HUDEP-2 (cell line): ENCODE data around the gene NUP188.

Experiments
- DNase-seq, 76 experiments: peaks; one replicate each; lab custom pipeline; 2025; ENCODE audit not compliant: unreplicated experiment in 76 of 76; lab: John Stamatoyannopoulos, UW

Gene NUP188

DNA sequence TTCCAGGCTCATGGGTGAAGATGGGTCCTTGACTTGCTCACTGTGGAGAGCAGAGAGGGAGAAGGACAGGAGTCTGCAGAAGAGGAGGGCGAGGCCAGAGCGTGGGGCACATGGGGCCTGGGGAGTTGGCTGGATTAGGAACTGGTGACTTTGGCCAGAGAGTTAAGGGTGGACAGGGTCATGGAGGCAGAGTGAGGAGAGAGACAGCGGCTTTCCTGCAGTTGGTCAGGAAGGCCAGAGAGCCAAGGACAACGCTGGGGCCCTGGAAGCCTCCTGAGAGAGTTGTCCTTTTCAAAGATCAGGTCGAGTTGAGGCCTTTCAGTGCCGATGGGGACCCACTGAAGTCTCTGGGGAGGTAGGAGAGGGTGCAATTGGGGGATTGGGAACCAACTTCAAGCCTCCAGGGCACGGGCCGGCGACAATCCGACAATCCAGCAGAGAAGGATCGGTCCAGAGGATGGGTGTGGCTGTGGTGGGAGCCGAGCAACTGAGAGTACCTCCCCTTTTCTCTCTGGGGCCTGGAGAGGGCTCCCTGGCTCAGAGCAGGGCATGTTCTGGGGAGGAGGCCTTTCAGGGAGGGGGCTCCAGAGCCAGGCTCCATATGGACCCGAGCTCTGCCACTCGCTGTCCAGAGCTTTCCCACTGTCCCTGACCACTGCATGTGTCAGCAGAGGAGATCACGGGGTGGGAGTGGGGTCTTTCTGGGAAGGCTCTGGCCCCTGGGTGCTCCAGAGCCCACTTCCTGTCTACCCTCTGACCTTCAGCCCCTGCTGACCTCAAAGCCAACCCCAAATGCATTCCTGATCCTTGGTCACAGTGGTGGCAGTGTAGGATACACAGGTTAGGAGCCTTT lies 34.2 kb upstream of the NUP188 start:
- DNase-seq = no peak

DNA sequence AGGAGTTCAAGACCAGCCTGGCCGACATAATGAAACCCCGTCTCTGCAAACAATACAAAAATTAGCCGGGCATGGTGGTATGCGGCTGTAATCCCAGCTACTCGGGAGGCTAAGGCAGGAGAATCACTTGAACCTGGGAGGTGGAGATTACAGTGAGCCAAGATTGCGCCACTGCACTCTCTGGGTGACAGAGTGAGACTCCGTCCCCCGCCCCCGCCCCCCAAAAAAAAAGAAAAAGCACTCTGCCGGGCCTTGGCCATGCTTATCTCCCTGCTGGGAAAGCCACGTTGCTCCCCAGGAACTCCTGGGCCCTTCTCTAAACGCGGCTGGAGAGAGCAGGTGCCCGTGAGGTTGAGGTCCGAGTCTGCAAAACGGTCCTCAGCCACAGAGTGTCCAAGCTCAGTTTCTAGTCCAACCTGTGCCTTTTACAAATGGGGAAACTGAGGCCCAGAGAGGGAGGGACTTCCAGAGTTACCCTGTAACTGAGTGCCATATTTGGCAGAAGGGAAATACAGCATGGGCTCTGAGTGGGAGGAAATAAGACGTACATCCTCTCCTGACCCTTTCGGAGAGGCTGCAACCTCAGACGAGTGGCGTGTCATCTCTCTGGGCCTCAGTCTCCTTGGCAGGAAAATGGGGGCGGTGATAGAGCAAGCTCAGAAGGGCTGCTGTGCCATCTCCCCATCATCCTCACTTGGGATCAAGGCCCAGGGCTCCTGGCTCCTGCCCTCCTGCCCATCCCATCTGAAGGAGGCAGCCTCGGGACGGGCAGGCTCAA lies 33.3 kb upstream of the NUP188 start:
- DNase-seq = no peak

DNA sequence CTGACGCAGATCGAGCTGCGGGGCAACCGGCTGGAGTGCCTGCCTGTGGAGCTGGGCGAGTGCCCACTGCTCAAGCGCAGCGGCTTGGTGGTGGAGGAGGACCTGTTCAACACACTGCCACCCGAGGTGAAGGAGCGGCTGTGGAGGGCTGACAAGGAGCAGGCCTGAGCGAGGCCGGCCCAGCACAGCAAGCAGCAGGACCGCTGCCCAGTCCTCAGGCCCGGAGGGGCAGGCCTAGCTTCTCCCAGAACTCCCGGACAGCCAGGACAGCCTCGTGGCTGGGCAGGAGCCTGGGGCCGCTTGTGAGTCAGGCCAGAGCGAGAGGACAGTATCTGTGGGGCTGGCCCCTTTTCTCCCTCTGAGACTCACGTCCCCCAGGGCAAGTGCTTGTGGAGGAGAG lies 31.3 kb upstream of the NUP188 start:
- DNase-seq = no peak

DNA sequence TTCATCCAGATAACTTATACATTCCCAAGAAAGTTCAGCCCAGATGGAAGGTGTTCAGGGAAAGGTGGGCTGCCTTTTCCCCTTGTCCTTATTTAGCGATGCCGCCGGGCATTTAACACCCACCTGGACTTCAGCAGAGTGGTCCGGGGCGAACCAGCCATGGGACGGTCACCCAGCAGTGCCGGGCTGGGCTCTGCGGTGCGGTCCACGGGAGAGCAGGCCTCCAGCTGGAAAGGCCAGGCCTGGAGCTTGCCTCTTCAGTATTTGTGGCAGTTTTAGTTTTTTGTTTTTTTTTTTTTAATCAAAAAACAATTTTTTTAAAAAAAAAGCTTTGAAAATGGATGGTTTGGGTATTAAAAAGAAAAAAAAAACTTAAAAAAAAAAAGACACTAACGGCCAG lies 30.8 kb upstream of the NUP188 start:
- no peak for DNase-seq

DNA sequence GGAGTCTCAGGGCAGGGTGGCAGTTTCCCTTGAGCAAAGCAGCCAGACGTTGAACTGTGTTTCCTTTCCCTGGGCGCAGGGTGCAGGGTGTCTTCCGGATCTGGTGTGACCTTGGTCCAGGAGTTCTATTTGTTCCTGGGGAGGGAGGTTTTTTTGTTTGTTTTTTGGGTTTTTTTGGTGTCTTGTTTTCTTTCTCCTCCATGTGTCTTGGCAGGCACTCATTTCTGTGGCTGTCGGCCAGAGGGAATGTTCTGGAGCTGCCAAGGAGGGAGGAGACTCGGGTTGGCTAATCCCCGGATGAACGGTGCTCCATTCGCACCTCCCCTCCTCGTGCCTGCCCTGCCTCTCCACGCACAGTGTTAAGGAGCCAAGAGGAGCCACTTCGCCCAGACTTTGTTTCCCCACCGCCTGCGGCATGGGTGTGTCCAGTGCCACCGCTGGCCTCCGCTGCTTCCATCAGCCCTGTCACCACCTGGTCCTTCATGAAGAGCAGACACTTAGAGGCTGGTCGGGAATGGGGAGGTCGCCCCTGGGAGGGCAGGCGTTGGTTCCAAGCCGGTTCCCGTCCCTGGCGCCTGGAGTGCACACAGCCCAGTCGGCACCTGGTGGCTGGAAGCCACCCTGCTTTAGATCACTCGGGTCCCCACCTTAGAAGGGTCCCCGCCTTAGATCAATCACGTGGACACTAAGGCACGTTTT lies 30.2 kb upstream of the NUP188 start:
- DNase-seq = no peak

DNA sequence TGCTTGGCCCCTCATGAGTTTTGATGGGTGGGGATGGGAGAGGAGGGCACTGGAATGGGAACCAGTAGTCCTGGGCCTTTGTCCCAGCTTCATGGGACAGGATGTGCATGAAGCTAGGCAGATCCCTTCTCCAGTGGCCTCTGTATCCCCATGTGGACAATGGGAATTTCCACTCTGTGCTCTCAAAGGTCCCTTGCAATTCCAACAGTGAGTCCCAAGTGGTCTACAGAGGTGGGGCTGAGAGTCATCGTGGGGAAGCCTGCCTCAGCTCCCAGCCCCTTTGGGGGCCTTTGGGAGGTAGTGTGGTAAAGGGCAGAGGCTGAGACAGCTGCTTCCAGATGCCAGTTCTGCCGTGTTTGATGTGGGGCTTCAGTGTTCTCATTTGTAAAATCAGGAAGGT lies 28.6 kb upstream of the NUP188 start:
- DNase-seq = no peak

DNA sequence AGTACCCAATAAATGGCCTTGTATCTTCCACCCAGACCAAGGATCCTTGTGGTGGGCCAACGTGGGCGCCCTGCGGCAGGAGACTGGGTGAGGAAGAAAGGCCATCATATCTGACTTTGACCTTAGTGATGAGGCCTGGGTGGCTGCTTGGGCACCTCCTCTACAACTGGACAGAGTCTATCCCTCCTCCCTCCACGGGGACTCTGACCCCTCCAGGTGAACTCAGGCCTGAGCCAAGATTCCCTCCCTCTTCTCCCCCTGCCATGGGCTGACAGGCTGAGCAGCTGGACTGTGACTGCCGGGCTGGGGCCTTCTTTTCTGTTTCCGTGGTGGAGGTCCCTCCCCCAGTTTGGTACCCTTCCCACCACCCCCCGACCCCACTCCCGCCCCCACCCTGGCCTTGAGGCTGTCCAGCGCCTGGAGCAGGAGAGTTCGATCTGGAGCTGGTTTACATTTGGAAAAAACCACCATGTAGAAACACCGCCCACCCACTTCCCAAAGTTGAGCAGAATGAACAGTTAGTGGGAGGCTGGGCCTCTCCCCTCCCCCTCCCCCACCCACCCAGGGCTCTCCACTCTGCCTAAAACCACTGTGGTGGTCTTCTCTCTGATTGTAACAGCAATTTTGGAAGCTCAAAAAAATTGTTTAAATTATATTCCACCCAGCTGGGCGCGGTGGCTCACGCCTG lies 28.0 kb upstream of the NUP188 start:
- no peak for DNase-seq

DNA sequence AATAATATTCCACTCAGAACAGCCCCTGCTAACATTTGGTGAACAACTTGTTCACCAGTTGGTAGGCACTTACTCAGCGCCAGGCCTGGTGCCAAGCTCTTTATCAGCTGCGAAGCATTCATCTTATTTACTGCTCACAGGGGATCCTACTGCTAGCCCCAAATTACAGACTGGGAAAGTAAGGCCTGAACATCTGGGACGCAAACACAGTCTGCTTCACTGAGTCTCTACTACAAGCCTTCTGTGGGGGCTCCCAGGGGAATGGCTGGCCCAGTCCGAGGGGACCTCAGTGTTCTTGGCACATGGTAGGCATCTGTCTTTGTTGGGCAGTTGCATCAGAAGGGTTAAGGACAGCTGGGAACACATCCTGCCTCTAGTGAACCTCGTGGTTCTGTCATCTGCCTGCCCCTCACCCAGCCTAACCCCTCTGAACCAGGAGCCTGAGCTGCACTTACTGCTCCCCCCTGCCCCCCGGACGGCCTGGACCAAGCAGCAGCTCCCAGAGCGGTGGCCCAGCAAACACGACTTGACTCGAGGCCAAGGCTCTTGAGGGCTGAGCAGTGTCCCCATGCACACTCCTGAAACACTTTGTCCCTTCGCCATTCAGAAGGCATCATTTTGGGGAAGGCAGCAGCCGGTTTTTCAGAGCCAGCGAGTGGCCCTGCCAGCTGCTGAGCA lies 27.0 kb upstream of the NUP188 start, which contains the start of gene PHYHD1:
PHYHD1 (plus strand) TSS at position 602 of the 678 bp plus-strand sequence. CDS start 1,342 bp downstream, outside the sequence.
- DNase-seq = peak in 74 of 76 experiments; percentile 40 to 91 (median 78)

DNA sequence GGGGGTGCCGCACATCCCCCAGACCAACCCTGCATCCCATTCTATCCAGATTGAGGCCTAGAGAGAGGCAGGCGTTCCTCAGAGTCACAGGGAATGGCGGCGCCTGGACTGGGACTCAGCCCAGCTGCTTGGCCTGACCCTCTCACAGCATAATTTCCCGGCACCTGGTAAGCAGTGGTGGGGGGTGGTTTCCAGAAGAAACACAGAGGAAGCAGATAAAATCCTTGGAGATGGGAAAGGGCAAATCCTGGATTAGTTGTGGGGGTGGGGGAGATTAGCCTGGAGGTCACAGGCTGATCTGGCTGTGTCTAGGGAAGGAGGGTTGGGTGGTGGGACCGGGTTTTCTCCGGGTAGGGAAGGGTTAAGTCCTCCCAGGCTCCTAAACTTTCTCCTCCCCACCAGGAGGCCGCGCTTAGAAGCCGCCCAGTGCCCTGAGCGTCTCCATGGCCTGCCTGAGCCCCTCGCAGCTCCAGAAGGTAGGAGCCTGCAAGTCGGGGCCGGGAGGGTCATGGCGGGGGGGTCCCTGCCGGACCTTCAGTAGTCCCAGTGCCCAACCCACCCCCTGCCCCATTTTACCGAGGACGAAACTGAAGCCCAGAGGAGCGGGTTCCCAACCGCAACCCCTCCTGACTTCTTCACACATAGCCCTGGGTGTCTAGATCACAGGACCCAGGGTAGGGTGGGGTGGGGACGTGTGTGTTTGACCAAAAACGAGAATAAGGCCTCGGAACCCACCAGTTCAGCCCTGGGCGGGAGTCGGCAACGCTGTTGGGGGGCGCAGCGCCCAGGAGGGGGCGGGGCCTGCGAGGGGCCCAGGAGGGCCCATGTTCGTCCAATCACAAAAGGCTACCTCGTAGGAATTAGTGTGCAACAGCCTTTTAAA lies 25.4 kb upstream of the NUP188 start:
- no peak for DNase-seq

DNA sequence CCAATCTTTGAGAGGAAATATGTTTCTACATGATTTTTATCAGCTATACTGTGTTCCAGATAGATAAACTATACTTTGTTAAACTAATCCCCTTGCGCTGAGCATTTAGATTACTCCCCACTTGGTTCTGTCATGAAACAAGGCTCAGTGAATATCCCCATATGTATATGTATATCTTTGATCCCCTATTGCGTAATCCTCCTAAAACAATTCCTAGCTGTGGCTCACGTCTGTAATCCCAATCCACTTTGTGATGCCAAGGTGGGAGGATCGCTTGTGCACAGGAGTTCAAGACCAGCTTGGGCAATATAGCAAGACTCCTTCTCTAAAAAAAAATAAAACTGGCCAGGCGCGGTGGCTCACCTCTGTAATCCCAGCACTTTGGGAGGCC lies 24.0 kb upstream of the NUP188 start:
- no peak for DNase-seq

DNA sequence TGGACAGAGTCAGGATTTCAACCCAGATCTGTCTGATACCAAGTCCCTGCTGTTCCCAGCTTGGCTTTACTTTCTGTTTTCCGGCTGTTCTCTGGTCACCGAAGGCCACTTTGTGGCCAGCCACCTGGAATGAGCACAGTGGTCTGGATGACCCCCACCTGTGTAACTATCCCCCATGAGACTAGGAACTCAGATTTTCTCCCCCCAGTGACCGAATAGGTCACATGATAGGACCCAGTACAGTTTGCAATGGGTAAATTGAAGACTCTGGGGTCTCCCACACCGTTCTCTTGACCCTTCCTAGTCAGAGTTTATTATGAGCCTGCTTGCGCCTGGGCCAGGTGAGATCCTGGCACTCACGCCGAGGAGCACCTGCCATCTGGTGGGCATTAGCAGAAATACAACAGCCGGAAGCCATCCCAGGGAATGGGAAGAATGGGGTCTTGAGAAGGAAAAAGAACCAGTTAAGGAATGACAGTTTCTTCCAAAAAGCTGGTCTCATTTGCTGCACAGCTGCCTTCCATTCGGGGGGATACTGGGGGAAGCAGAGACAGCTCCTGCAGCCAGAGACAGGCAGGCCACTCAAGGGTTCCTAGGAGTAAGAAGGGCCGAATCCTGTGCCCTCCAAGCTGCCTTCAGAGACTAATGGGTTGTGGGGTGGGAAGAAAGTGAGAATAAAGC lies 19.6 kb upstream of the NUP188 start:
- DNase-seq = peak in 36 of 76 experiments; percentile 4 to 48 (median 23)

DNA sequence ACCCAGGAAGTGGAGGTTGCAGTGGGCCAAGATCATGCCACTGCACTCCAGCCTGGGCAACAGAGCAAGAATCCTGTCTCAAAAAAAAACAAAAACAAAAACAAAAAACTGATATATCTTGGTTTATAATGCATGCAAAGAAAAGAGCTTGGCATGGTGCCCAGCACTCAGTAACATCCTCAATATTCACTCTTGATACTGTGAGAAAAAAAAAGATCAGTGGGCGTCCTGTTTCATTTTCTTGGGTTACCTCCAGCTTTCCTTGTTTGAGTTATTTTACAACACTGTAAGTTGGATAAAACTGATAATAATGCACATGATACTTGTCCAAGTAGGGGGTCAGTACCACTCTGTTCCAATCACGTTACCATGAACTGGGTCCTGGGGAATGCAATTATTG lies 18.9 kb upstream of the NUP188 start:
- DNase-seq = no peak

DNA sequence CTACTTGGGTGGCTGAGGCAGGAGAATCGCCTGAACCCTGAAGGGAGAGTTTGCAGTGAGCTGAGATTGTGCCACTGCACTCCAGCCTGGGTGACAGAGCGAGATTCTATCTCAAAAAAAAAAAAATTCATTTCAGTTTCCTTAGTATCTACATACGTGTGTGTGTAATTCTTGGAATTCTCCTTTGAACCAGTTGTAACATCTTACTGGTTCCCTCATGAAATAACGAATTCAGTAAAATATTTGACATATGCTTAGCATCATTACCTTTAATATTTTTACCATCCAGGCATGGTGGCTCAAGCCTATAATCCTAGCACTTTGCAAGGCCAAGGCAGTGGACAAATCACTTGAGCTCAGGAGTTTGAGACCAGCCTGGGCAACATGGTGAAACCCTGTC lies 17.9 kb upstream of the NUP188 start:
- no peak for DNase-seq

DNA sequence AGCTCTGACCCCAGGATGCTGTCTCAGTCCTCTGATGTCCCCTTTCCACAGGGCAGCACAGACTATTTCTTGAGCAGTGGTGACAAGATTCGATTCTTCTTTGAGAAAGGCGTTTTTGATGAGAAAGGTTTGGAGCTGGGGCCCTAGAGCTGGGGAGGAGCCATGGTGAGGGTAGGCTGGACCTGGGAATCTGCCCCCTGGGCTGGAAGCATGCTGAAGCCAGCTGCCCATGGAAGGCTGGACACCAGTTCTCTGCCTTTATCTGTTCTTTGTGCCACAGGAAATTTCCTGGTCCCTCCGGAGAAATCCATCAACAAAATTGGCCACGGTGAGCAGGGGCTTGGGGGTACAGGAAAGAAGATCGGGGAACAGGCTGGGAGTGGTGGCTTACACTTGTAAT lies 13.8 kb upstream of the NUP188 start:
- DNase-seq = no peak

DNA sequence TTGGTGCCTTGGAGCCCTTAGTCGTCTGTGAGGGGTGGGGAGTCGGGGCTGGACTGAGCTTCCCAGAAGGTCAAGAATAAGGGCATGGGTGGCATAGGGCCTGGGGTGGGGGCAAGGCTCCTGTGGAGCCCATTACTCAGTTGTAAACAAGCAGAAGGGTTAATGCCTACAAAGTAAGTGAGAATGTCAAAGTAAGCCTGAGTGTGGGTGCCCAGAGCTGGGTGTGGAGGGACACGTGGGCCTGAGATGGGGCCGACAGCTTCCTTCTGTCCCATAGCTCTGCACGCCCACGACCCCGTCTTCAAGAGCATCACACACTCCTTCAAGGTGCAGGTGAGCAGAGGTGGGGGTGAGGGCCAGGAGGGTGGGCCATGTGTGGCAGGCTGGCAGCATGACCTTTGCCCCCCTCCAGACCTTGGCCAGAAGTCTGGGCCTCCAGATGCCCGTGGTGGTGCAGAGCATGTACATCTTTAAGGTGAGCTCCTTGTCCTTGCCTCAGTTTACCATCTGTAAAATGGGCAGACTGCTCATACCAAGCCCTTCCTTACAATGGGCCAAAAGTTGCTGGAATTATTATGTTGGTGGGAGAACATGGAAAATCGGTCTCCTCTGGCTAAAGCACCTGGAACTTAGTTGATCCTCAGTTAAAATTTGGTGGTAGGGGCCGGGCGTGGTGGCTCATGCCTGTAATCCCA lies 11.2 kb upstream of the NUP188 start:
- DNase-seq = no peak

DNA sequence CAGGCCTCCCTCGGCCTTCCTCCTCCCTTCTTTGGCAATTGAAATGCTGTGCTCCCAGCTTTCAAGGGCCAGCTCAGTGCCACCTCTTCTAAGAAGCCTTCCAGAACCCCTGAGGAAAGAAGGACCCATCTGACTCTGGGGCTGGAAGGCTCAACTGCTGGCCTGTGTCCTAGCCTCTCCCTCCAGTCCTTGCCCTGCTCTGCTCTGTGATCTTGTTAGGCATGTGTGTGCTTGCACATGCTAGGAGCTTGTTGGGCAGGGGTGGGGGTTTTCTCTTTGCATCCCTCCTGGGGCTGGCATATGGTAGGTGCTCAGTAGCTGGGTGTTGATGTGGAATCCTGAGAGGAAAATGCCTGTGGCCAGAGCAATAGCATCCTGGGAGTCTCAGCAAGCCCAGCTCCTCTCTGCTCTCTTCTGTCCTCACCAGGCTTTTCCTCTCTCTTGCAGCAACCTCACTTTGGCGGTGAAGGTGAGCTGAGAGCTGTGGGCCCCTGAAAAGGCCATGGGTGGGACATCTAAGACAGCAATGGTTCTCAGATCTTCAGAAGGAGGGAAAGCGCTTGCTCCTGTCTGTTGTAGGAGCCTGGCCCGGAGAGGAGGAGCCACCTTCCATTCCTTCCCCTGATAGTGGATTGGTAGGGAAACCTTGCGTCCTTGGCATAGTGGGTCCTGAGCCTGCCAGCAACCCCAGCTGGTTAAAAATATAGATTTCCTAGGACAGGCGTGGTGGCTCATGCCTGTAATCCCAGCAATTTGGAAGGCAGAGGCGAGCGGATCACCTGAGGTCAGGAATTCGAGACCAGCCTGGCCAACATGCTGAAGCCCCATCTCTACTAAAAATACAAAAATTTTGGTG lies 10.0 kb upstream of the NUP188 start:
- DNase-seq = no peak

DNA sequence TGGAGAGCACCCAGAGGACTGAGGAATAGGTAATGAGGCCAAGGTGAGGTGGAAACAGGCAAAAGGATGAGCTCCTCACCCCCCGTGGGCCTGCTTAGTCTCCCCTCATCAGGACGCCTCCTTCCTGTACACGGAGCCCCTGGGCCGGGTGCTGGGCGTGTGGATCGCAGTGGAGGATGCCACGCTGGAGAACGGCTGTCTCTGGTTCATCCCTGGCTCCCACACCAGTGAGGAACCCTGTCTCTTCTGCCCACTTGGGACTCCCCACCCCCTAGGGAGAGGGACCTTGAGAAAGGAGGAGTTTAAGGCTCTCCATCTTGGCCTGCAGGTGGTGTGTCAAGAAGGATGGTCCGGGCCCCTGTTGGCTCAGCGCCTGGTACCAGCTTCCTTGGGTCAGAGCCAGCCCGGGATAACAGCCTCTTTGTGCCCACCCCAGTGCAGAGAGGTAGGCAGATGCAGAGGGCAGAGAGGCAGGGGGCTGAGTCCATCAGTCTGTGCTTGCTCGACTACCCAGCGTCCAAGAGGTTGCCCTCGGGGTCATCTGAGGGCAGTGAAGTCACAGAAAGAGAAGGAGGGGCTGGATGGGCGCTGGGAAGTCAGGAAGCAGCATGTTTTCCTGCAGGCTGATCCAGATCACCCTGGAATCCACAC lies 7.1 kb upstream of the NUP188 start:
- no peak for DNase-seq
